ENCODE results near the gene SIAH3.

DNA sequence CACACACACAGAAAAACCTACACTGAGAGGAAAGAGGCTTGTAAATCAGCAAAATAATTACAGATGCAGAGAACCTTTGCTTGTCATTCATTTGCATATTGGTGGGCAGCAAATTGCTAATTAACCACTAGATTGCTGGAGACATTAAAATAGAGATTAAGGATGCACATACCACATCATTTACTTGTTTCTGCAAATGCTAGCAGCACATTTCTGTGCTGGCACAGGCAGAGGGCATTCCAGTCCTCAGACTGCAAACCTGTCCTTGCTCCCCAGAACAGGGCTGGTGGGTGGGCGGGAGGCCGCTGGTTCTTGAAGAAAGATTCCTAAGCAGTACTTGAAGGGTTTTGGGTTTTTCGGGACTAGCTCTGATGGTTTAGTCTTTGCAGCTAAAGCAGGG lies 941 bp upstream of the SIAH3 start:
- TF ChIP-seq, protein P1, sequence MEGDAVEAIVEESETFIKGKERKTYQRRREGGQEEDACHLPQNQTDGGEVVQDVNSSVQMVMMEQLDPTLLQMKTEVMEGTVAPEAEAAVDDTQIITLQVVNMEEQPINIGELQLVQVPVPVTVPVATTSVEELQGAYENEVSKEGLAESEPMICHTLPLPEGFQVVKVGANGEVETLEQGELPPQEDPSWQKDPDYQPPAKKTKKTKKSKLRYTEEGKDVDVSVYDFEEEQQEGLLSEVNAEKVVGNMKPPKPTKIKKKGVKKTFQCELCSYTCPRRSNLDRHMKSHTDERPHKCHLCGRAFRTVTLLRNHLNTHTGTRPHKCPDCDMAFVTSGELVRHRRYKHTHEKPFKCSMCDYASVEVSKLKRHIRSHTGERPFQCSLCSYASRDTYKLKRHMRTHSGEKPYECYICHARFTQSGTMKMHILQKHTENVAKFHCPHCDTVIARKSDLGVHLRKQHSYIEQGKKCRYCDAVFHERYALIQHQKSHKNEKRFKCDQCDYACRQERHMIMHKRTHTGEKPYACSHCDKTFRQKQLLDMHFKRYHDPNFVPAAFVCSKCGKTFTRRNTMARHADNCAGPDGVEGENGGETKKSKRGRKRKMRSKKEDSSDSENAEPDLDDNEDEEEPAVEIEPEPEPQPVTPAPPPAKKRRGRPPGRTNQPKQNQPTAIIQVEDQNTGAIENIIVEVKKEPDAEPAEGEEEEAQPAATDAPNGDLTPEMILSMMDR (optimal IDR thresholded peaks at IDR 0.05 in 1 of 3, IDR thresholded peaks at IDR 0.05 in 1 of 3, conservative IDR thresholded peaks at IDR 0.05 in 1 of 3; ENCODE audit: extremely low read depth in 1 of 3, insufficient read depth in 2 of 3, low read length in 3 of 3) = no peak
- TF ChIP-seq EZH2 (IDR thresholded peaks at IDR 0.05; ENCODE audit: low read length) = no peak
